Naive thymus-derived CD8-positive, alpha-beta T cell (primary cell): ENCODE data around the gene SDR9C7. TPM values are rescaled to one million over a fixed set of nuclear protein-coding genes. Genes with fewer than 3 reads are reported as not detected.
"Not testable (repeated sequence)": the region's sequence is repeated elsewhere in the genome, so short reads cannot be mapped to it uniquely, and the experiment has no call there.

ENCODE experiments used
- ATAC-seq, 2 donors: fragments of 150-1000 bp; cut with Tn5 transposase in 1 of 2; sonication (Bioruptor Pico), chemical (Tn5 transposase) in 1 of 2; 1 replicate in 1 of 2; 2 replicates in 1 of 2; pipeline ENCODE4 v1.10.0; 2021; ENCODE audit warnings: mild to moderate bottlenecking in 2 of 2, moderate library complexity in 2 of 2
- POLR2A ChIA-PET: fragments of 350-600 bp; sonication (Branson Sonifier 250); formaldehyde crosslinking; loops from one replicate; lab custom pipeline; 2021; ENCODE audit warnings: antibody characterized with exemption; lab: Charles Lee
- DNase-seq, 10 donors: peaks; one replicate each; pipeline versions ENCODE4 v3.0.0 to v3.0.0-alpha.2; 2020 to 2022
- H3K27ac Mint-ChIP-seq, 10 donors: one replicate each; pipeline ENCODE4 v1.8.0; 2020 to 2022; ENCODE audit warnings: mild to moderate bottlenecking in 10 of 10, mixed read lengths in 10 of 10, moderate library complexity in 4 of 10, inconsistent platforms in 1 of 10
- H3K27me3 Mint-ChIP-seq, 5 donors: one replicate each; pipeline ENCODE4 v1.8.0; 2021 to 2022; ENCODE audit warnings: mixed read lengths in 5 of 5
- H3K36me3 Mint-ChIP-seq, 3 donors: one replicate each; pipeline ENCODE4 v1.8.0; 2020 to 2022; ENCODE audit warnings: mixed read lengths in 3 of 3, mild to moderate bottlenecking in 2 of 3, inconsistent platforms in 1 of 3
- H3K4me1 Mint-ChIP-seq, 4 donors: one replicate each; pipeline ENCODE4 v1.8.0; 2021 to 2022; ENCODE audit warnings: mixed read lengths in 4 of 4
- H3K4me3 Mint-ChIP-seq, 10 donors: one replicate each; pipeline ENCODE4 v1.8.0; 2020 to 2022; ENCODE audit warnings: mild to moderate bottlenecking in 10 of 10, mixed read lengths in 10 of 10, moderate library complexity in 6 of 10, inconsistent platforms in 1 of 10
- H3K9me3 Mint-ChIP-seq, 9 donors: one replicate each; pipeline ENCODE4 v1.8.0; 2020 to 2022; ENCODE audit warnings: mixed read lengths in 9 of 9, mild to moderate bottlenecking in 3 of 9, inconsistent platforms in 1 of 9, moderate library complexity in 1 of 9
- polyA plus RNA-seq, 3 donors: library from polyadenylated mRNA; unstranded; fragments of 300-500 nt; fragmentation: Illumina TruSeq; gene quantifications; one replicate each; pipeline ENCODE4 v1.2.3, GENCODE V29; 2021
- total RNA-seq, 8 experiments: library from RNA in 2 of 8; stranded (reverse) in 2 of 8; gene quantifications; one replicate each; pipeline ENCODE4 v1.2.3 and lab custom pipeline; 2021 to 2026

The SDR9C7 gene
- total and polyA plus RNA-seq, 5 experiments from 2014 or later, result not detected

GRCh38 chr12:56901313-56901712, 32.9 kb downstream of the SDR9C7 start:
- POLR2A ChIA-PET, DNase-seq, H3K27me3 Mint-ChIP-seq, H3K4me1 Mint-ChIP-seq, ATAC-seq, H3K4me3 Mint-ChIP-seq, H3K27ac Mint-ChIP-seq: not testable (repeated sequence)
- Mint-ChIP-seq H3K9me3 (peaks cover 9 to 63% (median 27%) of the 10 kb centered on the region in 9 donors), H3K36me3 (peaks cover 0 to 25% (median 17%) of the 10 kb centered on the region in 3 donors)

- POLR2A ChIA-PET, result no interaction called here
- H3K27me3 Mint-ChIP-seq, result peaks cover 5 to 12% (median 7%) of the 10 kb centered on the region in 5 donors
- H3K4me1 Mint-ChIP-seq, result no peaks in the 10 kb centered on the region
- H3K27ac Mint-ChIP-seq, result no peak overlapping the region
- ATAC-seq (no peak), DNase-seq (no peak)
- H3K9me3 Mint-ChIP-seq, result peaks cover 9 to 63% (median 27%) of the 10 kb centered on the region in 9 donors
- no peak overlapping the region for H3K4me3 Mint-ChIP-seq
- H3K36me3 Mint-ChIP-seq, result peaks cover 0 to 25% (median 17%) of the 10 kb centered on the region in 3 donors
Observed at GRCh38 chr12:56900583-56900982, 33.6 kb downstream of the SDR9C7 start.

GRCh38 chr12:56898938-56899337, 35.3 kb downstream of the SDR9C7 start:
- POLR2A ChIA-PET, result no interaction called here
- Mint-ChIP-seq H3K27me3 (peaks cover 5 to 12% (median 7%) of the 10 kb centered on the region in 5 donors), H3K9me3 (peaks cover 9 to 55% (median 27%) of the 10 kb centered on the region in 9 donors), H3K4me1 (no peaks in the 10 kb centered on the region), H3K4me3 (no peak overlapping the region), H3K36me3 (peaks cover 0 to 25% (median 15%) of the 10 kb centered on the region in 3 donors), H3K27ac (no peak overlapping the region)
- no peak for DNase-seq
- ATAC-seq, result no peak

- peaks cover 9 to 46% (median 27%) of the 10 kb centered on the region in 9 donors for H3K9me3 Mint-ChIP-seq
- no peak overlapping the region for H3K4me3 Mint-ChIP-seq
- H3K36me3 Mint-ChIP-seq, result peaks cover 0 to 20% (median 15%) of the 10 kb centered on the region in 3 donors
- ATAC-seq (no peak), DNase-seq (no peak)
- peaks cover 5 to 12% (median 7%) of the 10 kb centered on the region in 5 donors for H3K27me3 Mint-ChIP-seq
- POLR2A ChIA-PET, result no interaction called here
- H3K27ac Mint-ChIP-seq, result no peak overlapping the region
- no peaks in the 10 kb centered on the region for H3K4me1 Mint-ChIP-seq
Observed at GRCh38 chr12:56897844-56898361, 36.3 kb downstream of the SDR9C7 start.

GRCh38 chr12:56896082-56896481, 38.1 kb downstream of the SDR9C7 start:
- Mint-ChIP-seq H3K4me1 (no peaks in the 10 kb centered on the region), H3K27ac (no peak overlapping the region), H3K9me3 (peaks cover 3 to 33% (median 13%) of the 10 kb centered on the region in 9 donors), H3K4me3 (no peak overlapping the region), H3K27me3 (peaks cover 5 to 15% (median 8%) of the 10 kb centered on the region in 5 donors), H3K36me3 (peaks cover 0 to 6% (median 6%) of the 10 kb centered on the region in 3 donors)
- ATAC-seq (no peak), DNase-seq (no peak)
- POLR2A ChIA-PET, result no interaction called here

- Mint-ChIP-seq H3K27me3 (peaks cover 11 to 27% (median 14%) of the 10 kb centered on the region in 5 donors), H3K4me1 (no peaks in the 10 kb centered on the region), H3K36me3 (peaks cover 0 to 6% (median 5%) of the 10 kb centered on the region in 3 donors), H3K4me3 (no peak overlapping the region), H3K9me3 (peaks cover 0 to 23% (median 10%) of the 10 kb centered on the region in 9 donors), H3K27ac (no peak overlapping the region)
- ATAC-seq (no peak), DNase-seq (no peak)
- POLR2A ChIA-PET, result no interaction called here
Observed at GRCh38 chr12:56894698-56895368, 39.4 kb downstream of the SDR9C7 start.

- POLR2A ChIA-PET, DNase-seq, H3K4me3 Mint-ChIP-seq, H3K4me1 Mint-ChIP-seq, H3K36me3 Mint-ChIP-seq, H3K27ac Mint-ChIP-seq, ATAC-seq: not testable (repeated sequence)
- H3K27me3 Mint-ChIP-seq, result peaks cover 17 to 51% (median 25%) of the 10 kb centered on the region in 5 donors
- peaks cover 0 to 16% (median 6%) of the 10 kb centered on the region in 9 donors for H3K9me3 Mint-ChIP-seq
Observed at GRCh38 chr12:56891885-56892284, 42.3 kb downstream of the SDR9C7 start.

- no peak for ATAC-seq
- Mint-ChIP-seq H3K4me1 (no peaks in the 10 kb centered on the region), H3K27ac (no peak overlapping the region), H3K9me3 (peaks cover 6 to 57% (median 25%) of the 10 kb centered on the region in 9 donors), H3K27me3 (peaks cover 17 to 74% (median 26%) of the 10 kb centered on the region in 5 donors), H3K4me3 (no peak overlapping the region), H3K36me3 (peaks cover 0 to 32% (median 23%) of the 10 kb centered on the region in 3 donors)
- DNase-seq, result no peak
- POLR2A ChIA-PET, result no interaction called here
Observed at GRCh38 chr12:56886319-56886718, 47.9 kb downstream of the SDR9C7 start.

- Mint-ChIP-seq H3K9me3 (peaks cover 4 to 57% (median 25%) of the 10 kb centered on the region in 9 donors), H3K27me3 (peaks cover 9 to 64% (median 22%) of the 10 kb centered on the region in 5 donors), H3K36me3 (peaks cover 0 to 35% (median 26%) of the 10 kb centered on the region in 3 donors), H3K4me1 (peaks cover 0 to 4% (median under 1%) of the 10 kb centered on the region in 4 donors), H3K4me3 (no peak overlapping the region), H3K27ac (no peak overlapping the region)
- DNase-seq, result no peak
- POLR2A ChIA-PET, result no interaction called here
- ATAC-seq, result no peak
Observed at GRCh38 chr12:56885316-56885715, 48.9 kb downstream of the SDR9C7 start.

- Mint-ChIP-seq H3K36me3 (peaks cover 0 to 38% (median 28%) of the 10 kb centered on the region in 3 donors), H3K4me1 (peaks cover 0 to 7% (median 1%) of the 10 kb centered on the region in 4 donors), H3K27me3 (peaks cover 8 to 55% (median 20%) of the 10 kb centered on the region in 5 donors), H3K9me3 (peaks cover 4 to 57% (median 25%) of the 10 kb centered on the region in 9 donors), H3K27ac (no peak overlapping the region), H3K4me3 (no peak overlapping the region)
- ATAC-seq (no peak), DNase-seq (no peak)
- POLR2A ChIA-PET, result no interaction called here
Observed at GRCh38 chr12:56884421-56884820, 49.8 kb downstream of the SDR9C7 start.

- H3K27ac Mint-ChIP-seq, DNase-seq, POLR2A ChIA-PET, H3K4me3 Mint-ChIP-seq, H3K4me1 Mint-ChIP-seq, ATAC-seq: not testable (repeated sequence)
- Mint-ChIP-seq H3K9me3 (peaks cover 4 to 62% (median 25%) of the 10 kb centered on the region in 9 donors), H3K27me3 (peaks cover 6 to 40% (median 16%) of the 10 kb centered on the region in 5 donors), H3K36me3 (peaks cover 0 to 37% (median 28%) of the 10 kb centered on the region in 3 donors)
Observed at GRCh38 chr12:56882407-56882806, 51.8 kb downstream of the SDR9C7 start.

- no peak for ATAC-seq
- peaks cover 0 to 26% (median 20%) of the 10 kb centered on the region in 3 donors for H3K36me3 Mint-ChIP-seq
- H3K4me3 Mint-ChIP-seq, result no peak overlapping the region
- no peak for DNase-seq
- peak overlapping the region in 1 of 10 donors; percentile 28 for H3K27ac Mint-ChIP-seq
- peaks cover 0 to 42% (median 24%) of the 10 kb centered on the region in 9 donors for H3K9me3 Mint-ChIP-seq
- H3K27me3 Mint-ChIP-seq, result peaks cover 3 to 20% (median 15%) of the 10 kb centered on the region in 5 donors
- H3K4me1 Mint-ChIP-seq, result peaks cover 0 to 7% (median 1%) of the 10 kb centered on the region in 4 donors
- POLR2A ChIA-PET, result no interaction called here
Observed at GRCh38 chr12:56880125-56880992, 53.8 kb downstream of the SDR9C7 start.
